K562 (cell line): ENCODE measurements around the gene TMEM88. TPM values are rescaled to one million over a fixed set of nuclear protein-coding genes. Genes with fewer than 3 reads are reported as not detected.

Experiments used
- ATAC-seq: fragments of 200-7000 bp; cut with Tn5 transposase; 3 replicates; pipeline ENCODE4 v1.9.1; 2020; ENCODE audit warnings: moderate library complexity
- BruUV-seq: library from RNA; stranded (reverse); fragments of 400-500 nt; replicated peaks from 2 replicates; lab custom pipeline; 2021; lab: Mats Ljungman, UMichigan
- CTCF ChIA-PET: fragments of 300-600 bp; formaldehyde crosslinking; extraction: SDS; loops from one replicate; lab custom pipeline; 2021; ENCODE audit warnings: low intra/inter-chr PET ratio; lab: Yijun Ruan, JAX
- POLR2A ChIA-PET: fragments of 300-600, 350-650 bp; sonication (Branson Sonifier 250); formaldehyde crosslinking; extraction: SDS; loops from one replicate; lab custom pipeline; 2021; ENCODE audit warnings: antibody characterized with exemption, inconsistent platforms; lab: Yijun Ruan, JAX
- DNase-seq, 4 experiments: peaks; one replicate each; pipeline versions ENCODE4 v3.0.0 to v3.0.0-alpha.2; 2011 to 2018; ENCODE audit warnings: low spot score in 3 of 4, mixed read lengths in 3 of 4; ENCODE audit errors: extremely low read depth in 1 of 4
- FAIRE-seq: peaks from 2 replicates; lab custom pipeline; 2011; peaks lifted over from hg19 to GRCh38; lab: Jason Lieb, UNC
- H2AFZ ChIP-seq: 2 replicates; pipeline ENCODE4 v1.6.0; 2011; ENCODE audit warnings: low read depth, low read length, control low read depth, inconsistent platforms
- H3K27ac ChIP-seq: fragments of 200-600 bp; 3 replicates; pipeline ENCODE4 v1.8.0; 2011; ENCODE audit warnings: low read depth, mild to moderate bottlenecking, control low read depth, inconsistent platforms, low read length, moderate library complexity, mixed read lengths; ENCODE audit errors: extremely low read depth
- H3K27me3 ChIP-seq, 2 experiments: fragments of 300-600 bp in 1 of 2; 2 replicates in 1 of 2; 3 replicates in 1 of 2; pipeline versions ENCODE4 v1.6.0 to v1.8.0; 2011; ENCODE audit warnings: inconsistent platforms in 2 of 2, low read length in 2 of 2, mild to moderate bottlenecking in 1 of 2, mixed read lengths in 1 of 2, moderate library complexity in 1 of 2; ENCODE audit not compliant: control insufficient read depth in 2 of 2, insufficient read depth in 2 of 2
- H3K36me3 ChIP-seq: fragments of 300-600 bp; 3 replicates; pipeline ENCODE4 v1.8.0; 2011; ENCODE audit warnings: mild to moderate bottlenecking, low read length, inconsistent platforms; ENCODE audit not compliant: control insufficient read depth, insufficient read depth
- H3K4me1 ChIP-seq, 2 experiments: fragments of 200-600 bp in 1 of 2; replicated peaks in 1 of 2; 2 replicates in 1 of 2; 3 replicates in 1 of 2; pipeline versions ENCODE4 v1.5.1 to v1.8.0; 2011; ENCODE audit warnings: inconsistent platforms in 2 of 2, low read length in 2 of 2, mild to moderate bottlenecking in 1 of 2, mixed read lengths in 1 of 2, moderate library complexity in 1 of 2; ENCODE audit not compliant: control insufficient read depth in 2 of 2, insufficient read depth in 2 of 2
- H3K4me2 ChIP-seq: 2 replicates; pipeline ENCODE4 v1.6.1; 2011; ENCODE audit warnings: low read length, control low read depth, inconsistent platforms, mixed read lengths; ENCODE audit not compliant: insufficient read depth
- H3K4me3 ChIP-seq: fragments of 200-600 bp; sonication (generic), shearing (Covaris generic); 2 replicates; pipeline ENCODE4 v1.5.1; 2016; ENCODE audit warnings: control low read depth, inconsistent platforms
- H3K79me2 ChIP-seq: fragments of 200-600 bp; 3 replicates; pipeline ENCODE4 v1.8.0; 2011; ENCODE audit warnings: low read length, inconsistent platforms; ENCODE audit not compliant: control insufficient read depth, insufficient read depth
- H3K9ac ChIP-seq, 2 experiments: 2 replicates each; pipeline versions ENCODE4 v1.6.0 to v1.6.1; 2011; ENCODE audit warnings: low read depth in 2 of 2, low read length in 2 of 2, control low read depth in 1 of 2, inconsistent platforms in 1 of 2, mild to moderate bottlenecking in 1 of 2, mixed read lengths in 1 of 2; ENCODE audit not compliant: insufficient read depth in 1 of 2
- H3K9me1 ChIP-seq: one replicate; pipeline ENCODE4 v1.6.0; 2011; ENCODE audit warnings: inconsistent platforms, mild to moderate bottlenecking, low read length, moderate library complexity; ENCODE audit not compliant: control insufficient read depth, insufficient read depth
- H3K9me3 ChIP-seq: replicated peaks from 2 replicates; pipeline ENCODE4 v1.5.1; 2011; ENCODE audit warnings: low read depth, low read length, inconsistent platforms; ENCODE audit not compliant: control insufficient read depth, insufficient read depth
- H4K20me1 ChIP-seq: replicated peaks from 2 replicates; pipeline ENCODE4 v1.6.1; 2011; ENCODE audit warnings: low read length, inconsistent platforms, mixed read lengths; ENCODE audit not compliant: control insufficient read depth, insufficient read depth
- CTBP1 ChIP-seq: fragments of 450-650 bp; IDR thresholded peaks from 2 replicates; pipeline ENCODE4 v1.6.1; 2016; ENCODE audit warnings: borderline replicate concordance
- NKRF ChIP-seq: fragments of 450-650 bp; IDR thresholded peaks from 2 replicates; pipeline ENCODE4 v1.6.1; 2016; ENCODE audit warnings: borderline replicate concordance
- PATZ1 ChIP-seq: fragments of 250-450 bp; sonication (Bioruptor Pico); IDR thresholded peaks from 2 replicates; pipeline ENCODE4 v1.5.0; 2020; ENCODE audit warnings: mild to moderate bottlenecking, borderline replicate concordance
- PRMT5 ChIP-seq: sonication (generic); formaldehyde crosslinking; IDR thresholded peaks from 2 replicates; pipeline ENCODE4 v1.5.0; 2020; ENCODE audit warnings: missing genetic modification reagents
- ZBTB40 ChIP-seq, 2 experiments: fragments of 450-650 bp in 1 of 2; sonication (generic) in 1 of 2; formaldehyde crosslinking in 1 of 2; IDR thresholded peaks; 2 replicates each; pipeline versions ENCODE4 v1.7.1 to v1.9.0; 2016 to 2022; ENCODE audit warnings: inconsistent platforms in 1 of 2, mild to moderate bottlenecking in 1 of 2, missing genetic modification reagents in 1 of 2
- ZNF668 ChIP-seq: fragments of 250-450 bp; sonication (Bioruptor Pico); IDR thresholded peaks from 2 replicates; pipeline ENCODE4 v1.8.0; 2022; ENCODE audit warnings: mild to moderate bottlenecking, inconsistent platforms
- WGBS: fragments of 100-300 bp; shearing (Covaris generic); methylation state at CpG from one replicate; pipeline ENCODE4 v1.1.6; 2016; ENCODE audit warnings: low coverage, mixed read lengths; ENCODE audit not compliant: insufficient coverage; ENCODE audit errors: missing lambda C conversion rate; 5-methylcytosine and 5-hydroxymethylcytosine counted together
- in situ Hi-C: fragments of 300-500 bp; cut with MboI; formaldehyde crosslinking; loops from 4 replicates; pipeline ENCODE4 v1.15.0; 2018; ENCODE audit warnings: inconsistent platforms, mixed read lengths
- intact Hi-C: fragments of 100-400 bp; cut with micrococcal nuclease; formaldehyde crosslinking; loops from 2 replicates; pipeline ENCODE4 v1.14.2; 2022
- polyA plus RNA-seq, 8 experiments: library from polyadenylated mRNA; depleted of rRNA in 4 of 8; stranded (reverse) in 5 of 8; unstranded in 3 of 8; fragments of >200 nt; fragmentation: Nextera tagmentation in 2 of 8; fragmentation: Illumina TruSeq in 1 of 8; extraction: Ambion mirVana in 2 of 8; extraction: Trizol in 1 of 8; gene quantifications; 2 replicates each; pipeline versions ENCODE4 v1.2.1 to v1.2.3, GENCODE V29; 2011 to 2014; ENCODE audit warnings: inconsistent platforms in 1 of 8, missing spikeins in 1 of 8
- total RNA-seq, 7 experiments: library from RNA; depleted of rRNA in 6 of 7; stranded (reverse); fragments of >200 nt in 6 of 7; fragmentation: Illumina TruSeq in 2 of 7; extraction: Trizol in 2 of 7; gene quantifications; 2 replicates each; pipeline versions ENCODE4 v1.2.1 to v1.2.3, GENCODE V29; 2011 to 2021; ENCODE audit warnings: low replicate concordance in 1 of 7

Gene TMEM88
- total and polyA plus RNA-seq, 9 of the 15 experiments (the other 6 are each of a cell fraction or from before 2014, with no cell fraction given), result 0.10 to 1.4 (median 0.36) TPM; not detected in 3

- Histone ChIP-seq H3K9ac (no peak overlapping the region), H3K9me3 (no peaks in the 10 kb centered on the region), H2AFZ (no peak overlapping the region), H3K4me2 (no peak overlapping the region), H3K9me1 (no peaks in the 10 kb centered on the region), H3K4me3 (no peak overlapping the region), H3K4me1 (peaks cover 0 to 5% of the 10 kb centered on the region in 2 experiments; a peak in 2 of 5 replicates), H3K36me3 (no peaks in the 10 kb centered on the region), H3K79me2 (no peaks in the 10 kb centered on the region), H3K27ac (no peak overlapping the region), H3K27me3 (peaks cover 15 to 68% of the 10 kb centered on the region in 2 experiments), H4K20me1 (no peaks in the 10 kb centered on the region; the same call in 1 of the 2 replicates)
- intact Hi-C loops (no loop called here), in situ Hi-C loops (no loop called here)
- no peak for DNase-seq
- WGBS, result under 1% methylated on average over 21 of the region's 27 CpGs
- FAIRE-seq, result no peak
- ChIA-PET POLR2A (interaction anchor here (0.7 to 1.2 kb wide), 2 partner anchors 11 to 71 kb away, joined by 3 read pairs; no protein-coding TSS in a partner anchor), CTCF (no interaction called here)
- no TSS peak for BruUV-seq
- ATAC-seq, result no peak
- TF ChIP-seq CTBP1, result no peak
- TF ChIP-seq NKRF, result no peak
- TF ChIP-seq ZBTB40 (IDR thresholded peaks at IDR 0.05), result no peak
- TF ChIP-seq ZBTB40 (CRISPR knock-in tag; IDR thresholded peaks at IDR 0.05), result no peak
- TF ChIP-seq PRMT5 (CRISPR knock-in tag), result no peak
- TF ChIP-seq ZNF668 (CRISPR knock-in tag), result no peak
- no peak for TF ChIP-seq PATZ1 (CRISPR knock-in tag)
These were observed 35.9 kb upstream of the TMEM88 start for GRCh38 chr17:7818746-7819645.
